K562 (cell line): Measurements from ENCODE around the gene NSMCE1. TPM values are rescaled to one million over a fixed set of nuclear protein-coding genes. Genes with fewer than 3 reads are reported as not detected.

ENCODE experiments used
- ATAC-seq: fragments of 200-7000 bp; cut with Tn5 transposase; 3 replicates; pipeline ENCODE4 v1.9.1; 2020; ENCODE audit warnings: moderate library complexity
- BruUV-seq: library from RNA; stranded (reverse); fragments of 400-500 nt; replicated peaks from 2 replicates; lab custom pipeline; 2021; lab: Mats Ljungman, UMichigan
- CTCF ChIA-PET: fragments of 300-600 bp; formaldehyde crosslinking; extraction: SDS; loops from one replicate; lab custom pipeline; 2021; ENCODE audit warnings: low intra/inter-chr PET ratio; lab: Yijun Ruan, JAX
- POLR2A ChIA-PET: fragments of 300-600, 350-650 bp; sonication (Branson Sonifier 250); formaldehyde crosslinking; extraction: SDS; loops from one replicate; lab custom pipeline; 2021; ENCODE audit warnings: antibody characterized with exemption, inconsistent platforms; lab: Yijun Ruan, JAX
- DNase-seq, 4 experiments: peaks; one replicate each; pipeline versions ENCODE4 v3.0.0 to v3.0.0-alpha.2; 2011 to 2018; ENCODE audit warnings: low spot score in 3 of 4, mixed read lengths in 3 of 4; ENCODE audit errors: extremely low read depth in 1 of 4
- FAIRE-seq: peaks from 2 replicates; lab custom pipeline; 2011; peaks lifted over from hg19 to GRCh38; lab: Jason Lieb, UNC
- H2AFZ ChIP-seq: 2 replicates; pipeline ENCODE4 v1.6.0; 2011; ENCODE audit warnings: low read depth, low read length, control low read depth, inconsistent platforms
- H3K27ac ChIP-seq: fragments of 200-600 bp; 3 replicates; pipeline ENCODE4 v1.8.0; 2011; ENCODE audit warnings: low read depth, mild to moderate bottlenecking, control low read depth, inconsistent platforms, low read length, moderate library complexity, mixed read lengths; ENCODE audit errors: extremely low read depth
- H3K27me3 ChIP-seq, 2 experiments: fragments of 300-600 bp in 1 of 2; 2 replicates in 1 of 2; 3 replicates in 1 of 2; pipeline versions ENCODE4 v1.6.0 to v1.8.0; 2011; ENCODE audit warnings: inconsistent platforms in 2 of 2, low read length in 2 of 2, mild to moderate bottlenecking in 1 of 2, mixed read lengths in 1 of 2, moderate library complexity in 1 of 2; ENCODE audit not compliant: control insufficient read depth in 2 of 2, insufficient read depth in 2 of 2
- H3K36me3 ChIP-seq: fragments of 300-600 bp; 3 replicates; pipeline ENCODE4 v1.8.0; 2011; ENCODE audit warnings: mild to moderate bottlenecking, low read length, inconsistent platforms; ENCODE audit not compliant: control insufficient read depth, insufficient read depth
- H3K4me1 ChIP-seq, 2 experiments: fragments of 200-600 bp in 1 of 2; replicated peaks in 1 of 2; 2 replicates in 1 of 2; 3 replicates in 1 of 2; pipeline versions ENCODE4 v1.5.1 to v1.8.0; 2011; ENCODE audit warnings: inconsistent platforms in 2 of 2, low read length in 2 of 2, mild to moderate bottlenecking in 1 of 2, mixed read lengths in 1 of 2, moderate library complexity in 1 of 2; ENCODE audit not compliant: control insufficient read depth in 2 of 2, insufficient read depth in 2 of 2
- H3K4me2 ChIP-seq: 2 replicates; pipeline ENCODE4 v1.6.1; 2011; ENCODE audit warnings: low read length, control low read depth, inconsistent platforms, mixed read lengths; ENCODE audit not compliant: insufficient read depth
- H3K4me3 ChIP-seq: fragments of 200-600 bp; sonication (generic), shearing (Covaris generic); 2 replicates; pipeline ENCODE4 v1.5.1; 2016; ENCODE audit warnings: control low read depth, inconsistent platforms
- H3K79me2 ChIP-seq: fragments of 200-600 bp; 3 replicates; pipeline ENCODE4 v1.8.0; 2011; ENCODE audit warnings: low read length, inconsistent platforms; ENCODE audit not compliant: control insufficient read depth, insufficient read depth
- H3K9ac ChIP-seq, 2 experiments: 2 replicates each; pipeline versions ENCODE4 v1.6.0 to v1.6.1; 2011; ENCODE audit warnings: low read depth in 2 of 2, low read length in 2 of 2, control low read depth in 1 of 2, inconsistent platforms in 1 of 2, mild to moderate bottlenecking in 1 of 2, mixed read lengths in 1 of 2; ENCODE audit not compliant: insufficient read depth in 1 of 2
- H3K9me1 ChIP-seq: one replicate; pipeline ENCODE4 v1.6.0; 2011; ENCODE audit warnings: inconsistent platforms, mild to moderate bottlenecking, low read length, moderate library complexity; ENCODE audit not compliant: control insufficient read depth, insufficient read depth
- H3K9me3 ChIP-seq: replicated peaks from 2 replicates; pipeline ENCODE4 v1.5.1; 2011; ENCODE audit warnings: low read depth, low read length, inconsistent platforms; ENCODE audit not compliant: control insufficient read depth, insufficient read depth
- H4K20me1 ChIP-seq: replicated peaks from 2 replicates; pipeline ENCODE4 v1.6.1; 2011; ENCODE audit warnings: low read length, inconsistent platforms, mixed read lengths; ENCODE audit not compliant: control insufficient read depth, insufficient read depth
- DPF2 ChIP-seq: fragments of 450-650 bp; IDR thresholded peaks from 2 replicates; pipeline ENCODE4 v1.6.1; 2016
- ETV1 ChIP-seq: fragments of 450-650 bp; conservative IDR thresholded peaks from 2 replicates; pipeline ENCODE4 v1.6.1; 2016; ENCODE audit warnings: missing genetic modification characterization, control low read depth, low read depth, missing compliant biosample characterization
- HCFC1 ChIP-seq: IDR thresholded peaks from 2 replicates; pipeline ENCODE4 v1.6.1; 2012; ENCODE audit warnings: low read depth, low read length, improper control_type of control experiment
- HNRNPL ChIP-seq: fragments of 200-400 bp; formaldehyde crosslinking; IDR thresholded peaks from 2 replicates; pipeline ENCODE4 v1.6.1; 2017; ENCODE audit warnings: low read depth, mild to moderate bottlenecking, low read length
- KLF6 ChIP-seq: fragments of 250-450 bp; sonication (Bioruptor Pico); IDR thresholded peaks from 2 replicates; pipeline ENCODE4 v1.4.0; 2020; ENCODE audit warnings: mild to moderate bottlenecking, moderate library complexity, borderline replicate concordance
- MCM7 ChIP-seq, 2 experiments: fragments of 450-650 bp; IDR thresholded peaks; 2 replicates each; pipeline ENCODE4 v1.6.1; 2016 to 2018
- NCOA4 ChIP-seq: fragments of 450-650 bp; IDR thresholded peaks from 2 replicates; pipeline ENCODE4 v1.6.1; 2018; ENCODE audit warnings: mild to moderate bottlenecking; ENCODE audit not compliant: partially characterized antibody
- PRMT5 ChIP-seq: sonication (generic); formaldehyde crosslinking; IDR thresholded peaks from 2 replicates; pipeline ENCODE4 v1.5.0; 2020; ENCODE audit warnings: missing genetic modification reagents
- RFX1 ChIP-seq: fragments of 450-650 bp; IDR thresholded peaks from 2 replicates; pipeline ENCODE4 v1.6.1; 2016; ENCODE audit warnings: mild to moderate bottlenecking, moderate library complexity
- SRSF1 ChIP-seq: fragments of 200-400 bp; formaldehyde crosslinking; IDR thresholded peaks from 2 replicates; pipeline ENCODE4 v1.6.1; 2017; ENCODE audit warnings: mild to moderate bottlenecking, low read depth, low read length, moderate library complexity
- SRSF7 ChIP-seq: fragments of 200-400 bp; formaldehyde crosslinking; optimal IDR thresholded peaks from 2 replicates; pipeline ENCODE3; 2017; ENCODE audit warnings: mild to moderate bottlenecking, low read depth, low read length
- ZNF165 ChIP-seq: fragments of 250-450 bp; sonication (Bioruptor Pico); IDR thresholded peaks from 2 replicates; pipeline ENCODE4 v1.4.0; 2020; ENCODE audit warnings: borderline replicate concordance
- ZNF79 ChIP-seq: fragments of 250-450 bp; sonication (Bioruptor Pico); IDR thresholded peaks from 2 replicates; pipeline ENCODE4 v1.4.0; 2020; ENCODE audit warnings: low read depth, mild to moderate bottlenecking, moderate library complexity
- WGBS: fragments of 100-300 bp; shearing (Covaris generic); methylation state at CpG from one replicate; pipeline ENCODE4 v1.1.6; 2016; ENCODE audit warnings: low coverage, mixed read lengths; ENCODE audit not compliant: insufficient coverage; ENCODE audit errors: missing lambda C conversion rate; 5-methylcytosine and 5-hydroxymethylcytosine counted together
- in situ Hi-C: fragments of 300-500 bp; cut with MboI; formaldehyde crosslinking; loops from 4 replicates; pipeline ENCODE4 v1.15.0; 2018; ENCODE audit warnings: inconsistent platforms, mixed read lengths
- intact Hi-C: fragments of 100-400 bp; cut with micrococcal nuclease; formaldehyde crosslinking; loops from 2 replicates; pipeline ENCODE4 v1.14.2; 2022
- polyA plus RNA-seq, 8 experiments: library from polyadenylated mRNA; depleted of rRNA in 4 of 8; stranded (reverse) in 5 of 8; unstranded in 3 of 8; fragments of >200 nt; fragmentation: Nextera tagmentation in 2 of 8; fragmentation: Illumina TruSeq in 1 of 8; extraction: Ambion mirVana in 2 of 8; extraction: Trizol in 1 of 8; gene quantifications; 2 replicates each; pipeline versions ENCODE4 v1.2.1 to v1.2.3, GENCODE V29; 2011 to 2014; ENCODE audit warnings: inconsistent platforms in 1 of 8, missing spikeins in 1 of 8
- total RNA-seq, 7 experiments: library from RNA; depleted of rRNA in 6 of 7; stranded (reverse); fragments of >200 nt in 6 of 7; fragmentation: Illumina TruSeq in 2 of 7; extraction: Trizol in 2 of 7; gene quantifications; 2 replicates each; pipeline versions ENCODE4 v1.2.1 to v1.2.3, GENCODE V29; 2011 to 2021; ENCODE audit warnings: low replicate concordance in 1 of 7
- TF ChIP-seq, protein P1 (sequence below): fragments of 450-650 bp; IDR thresholded peaks from 2 replicates; pipeline ENCODE4 v1.6.1; 2018; ENCODE audit warnings: mild to moderate bottlenecking, low read depth; ENCODE audit not compliant: partially characterized antibody
- TF ChIP-seq, protein P2 (sequence below), 2 experiments: IDR thresholded peaks in 1 of 2; conservative IDR thresholded peaks in 1 of 2; 2 replicates each; pipeline ENCODE4 v1.6.1; 2016; ENCODE audit warnings: low read depth in 2 of 2, mild to moderate bottlenecking in 1 of 2, missing compliant biosample characterization in 1 of 2, missing genetic modification characterization in 1 of 2, moderate library complexity in 1 of 2

NSMCE1 gene
- total and polyA plus RNA-seq, 9 of the 15 experiments (the other 6 are each of a cell fraction or from before 2014, with no cell fraction given): 52.1 to 163 (median 61.5) TPM

DNA sequence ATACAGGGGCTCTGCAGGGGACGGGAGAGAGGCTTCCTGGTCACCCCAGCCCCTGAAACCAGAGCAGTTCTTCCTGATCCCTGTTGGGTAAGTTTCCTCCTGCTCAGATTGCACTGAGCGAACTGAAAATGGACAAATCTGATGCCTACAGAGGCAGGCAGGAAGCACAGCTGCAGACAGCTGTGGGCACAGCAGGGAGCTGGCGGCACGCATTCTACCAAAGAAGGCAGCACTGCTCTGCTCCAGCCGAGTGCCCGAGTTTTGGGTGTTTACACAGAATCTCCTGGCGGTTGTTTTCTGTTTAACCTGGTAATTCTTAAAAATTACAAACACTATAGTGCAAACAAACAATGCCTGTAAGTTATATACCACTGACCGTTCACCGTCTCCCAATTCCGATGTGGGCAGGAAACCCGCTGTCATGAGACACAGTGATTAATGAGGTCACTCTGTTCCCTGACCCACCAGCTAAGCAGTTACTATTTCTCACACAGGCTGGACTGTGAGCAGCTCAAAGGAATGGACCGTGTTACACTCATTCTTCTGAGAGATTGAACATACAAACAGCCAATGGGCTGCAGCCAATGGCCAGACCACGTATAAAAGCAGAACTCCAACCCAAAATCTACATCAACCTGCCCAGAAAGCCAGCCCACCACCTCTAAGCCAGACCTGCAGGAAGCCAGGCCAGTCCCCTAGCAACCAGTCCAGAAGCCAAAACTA, 25.5 kb downstream of the NSMCE1 start:
- DNase-seq: peak in 3 of 4 experiments; percentile 24 to 75 (median 65)
- H2AFZ ChIP-seq: peak overlapping the region; percentile 15; the same call in 1 of the 2 replicates
- 23% methylated on average over 13 of the region's 13 CpGs for WGBS
- H3K4me2 ChIP-seq: peak overlapping the region; percentile 26
- no peaks in the 10 kb centered on the region for H3K9me3 ChIP-seq
- peak; percentile 85 for ATAC-seq
- 0 out of 2 replicates have a peak, but pooled peaks cover 2% of the 10 kb centered on the region for H4K20me1 ChIP-seq
- H3K9me1 ChIP-seq: no peaks in the 10 kb centered on the region
- no peak overlapping the region for H3K4me3 ChIP-seq
- no TSS peak for BruUV-seq
- no peaks in the 10 kb centered on the region for H3K36me3 ChIP-seq
- ChIA-PET CTCF (no interaction called here), POLR2A (interaction anchor here (0.6 to 1.2 kb wide), 4 partner anchors 9 to 120 kb away, joined by 3 to 6 read pairs (median 4); no protein-coding TSS in a partner anchor)
- H3K79me2 ChIP-seq: 0 out of 3 replicates have a peak, but pooled peaks cover 4% of the 10 kb centered on the region
- peak overlapping the region in 1 of 2 experiments; percentile 83; a peak in 2 of 4 replicates for H3K9ac ChIP-seq
- H3K27ac ChIP-seq: peak overlapping the region; percentile 33; the same call in 1 of the 3 replicates
- peaks cover 9 to 46% of the 10 kb centered on the region in 2 experiments for H3K4me1 ChIP-seq
- intact Hi-C loops: no loop called here
- peak; percentile 96 for FAIRE-seq
- no peaks in the 10 kb centered on the region for H3K27me3 ChIP-seq
- in situ Hi-C loops: loop anchor here (5.0 kb wide), 1 partner anchor 64 kb away; no protein-coding TSS in a partner anchor
- TF ChIP-seq MCM7 (IDR thresholded peaks at IDR 0.05) (no peak), NCOA4 (no peak), PRMT5 (CRISPR knock-in tag) (no peak), HCFC1 (no peak), ZNF165 (CRISPR knock-in tag) (no peak), SRSF7 (no peak), KLF6 (CRISPR knock-in tag) (0 out of 2 replicates have a peak, but pooled peaks have one; percentile 33), RFX1 (peak; percentile 61), ETV1 (tag) (peak; percentile 82), SRSF1 (no peak), DPF2 (0 out of 2 replicates have a peak, but pooled peaks have one; percentile 10), HNRNPL (no peak), ZNF79 (CRISPR knock-in tag) (no peak)
- TF ChIP-seq, protein P1, sequence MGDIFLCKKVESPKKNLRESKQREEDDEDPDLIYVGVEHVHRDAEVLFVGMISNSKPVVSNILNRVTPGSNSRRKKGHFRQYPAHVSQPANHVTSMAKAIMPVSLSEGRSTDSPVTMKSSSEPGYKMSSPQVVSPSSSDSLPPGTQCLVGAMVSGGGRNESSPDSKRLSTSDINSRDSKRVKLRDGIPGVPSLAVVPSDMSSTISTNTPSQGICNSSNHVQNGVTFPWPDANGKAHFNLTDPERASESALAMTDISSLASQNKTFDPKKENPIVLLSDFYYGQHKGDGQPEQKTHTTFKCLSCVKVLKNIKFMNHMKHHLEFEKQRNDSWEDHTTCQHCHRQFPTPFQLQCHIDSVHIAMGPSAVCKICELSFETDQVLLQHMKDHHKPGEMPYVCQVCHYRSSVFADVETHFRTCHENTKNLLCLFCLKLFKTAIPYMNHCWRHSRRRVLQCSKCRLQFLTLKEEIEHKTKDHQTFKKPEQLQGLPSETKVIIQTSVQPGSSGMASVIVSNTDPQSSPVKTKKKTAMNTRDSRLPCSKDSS: no peak
- TF ChIP-seq, protein P2, sequence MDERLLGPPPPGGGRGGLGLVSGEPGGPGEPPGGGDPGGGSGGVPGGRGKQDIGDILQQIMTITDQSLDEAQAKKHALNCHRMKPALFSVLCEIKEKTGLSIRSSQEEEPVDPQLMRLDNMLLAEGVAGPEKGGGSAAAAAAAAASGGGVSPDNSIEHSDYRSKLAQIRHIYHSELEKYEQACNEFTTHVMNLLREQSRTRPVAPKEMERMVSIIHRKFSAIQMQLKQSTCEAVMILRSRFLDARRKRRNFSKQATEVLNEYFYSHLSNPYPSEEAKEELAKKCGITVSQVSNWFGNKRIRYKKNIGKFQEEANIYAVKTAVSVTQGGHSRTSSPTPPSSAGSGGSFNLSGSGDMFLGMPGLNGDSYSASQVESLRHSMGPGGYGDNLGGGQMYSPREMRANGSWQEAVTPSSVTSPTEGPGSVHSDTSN (CRISPR knock-in tag; IDR thresholded peaks at IDR 0.05; ENCODE audit: low read depth): peak; percentile 75
- TF ChIP-seq, protein P2 (tag; conservative IDR thresholded peaks at IDR 0.05; ENCODE audit: low read depth): peak; percentile 95
